HCT116 (cell line): ENCODE measurements around the gene AIFM1. TPM values are rescaled to one million over a fixed set of nuclear protein-coding genes. Genes with fewer than 3 reads are reported as not detected.

ENCODE experiments used
- ATAC-seq: fragments of 200-7000 bp; cut with Tn5 transposase; 2 replicates; pipeline ENCODE4 v1.9.1; 2020; ENCODE audit warnings: mild to moderate bottlenecking, moderate library complexity
- Bru-seq: library from RNA; stranded (reverse); fragments of 400-500 nt; gene quantifications from one replicate; lab custom pipeline; 2021; lab: Mats Ljungman, UMichigan
- BruChase-seq, 2 experiments: library from RNA; stranded (reverse); fragments of 400-500 nt; gene quantifications; one replicate each; lab custom pipeline; 2021; lab: Mats Ljungman, UMichigan
- BruUV-seq: library from RNA; stranded (reverse); fragments of 400-500 nt; replicated peaks from 2 replicates; lab custom pipeline; 2021; lab: Mats Ljungman, UMichigan
- CTCF ChIA-PET: fragments of 300-600 bp; sonication (Branson Sonifier 250); formaldehyde crosslinking; loops from one replicate; lab custom pipeline; 2021; ENCODE audit warnings: antibody characterized with exemption; lab: Charles Lee
- POLR2A ChIA-PET: fragments of 300-600, 350-600 bp; sonication (Branson Sonifier 250); formaldehyde crosslinking; loops from one replicate; lab custom pipeline; 2021; ENCODE audit warnings: antibody characterized with exemption; lab: Charles Lee
- RAD21 ChIA-PET, 2 experiments: fragments of 300-600 bp; sonication (Branson Sonifier 250); formaldehyde crosslinking; loops; one replicate each; lab custom pipeline; 2023; ENCODE audit warnings: low total read pairs in 2 of 2; ENCODE audit not compliant: uncharacterized antibody in 2 of 2, unreplicated experiment in 2 of 2, low non-redundant PET in 1 of 2; lab: Charles Lee
- DNase-seq: peaks from one replicate; pipeline ENCODE4 v3.0.0-alpha.2; 2010; ENCODE audit warnings: low read depth, low spot score
- H2AFZ ChIP-seq: fragments of 200-600 bp; shearing (Covaris generic), sonication (generic); 2 replicates; pipeline ENCODE4 v1.6.1; 2017; ENCODE audit warnings: low read depth, mixed run types, mixed read lengths, antibody characterized with exemption, low read length; ENCODE audit not compliant: poor library complexity, severe bottlenecking
- H3K27ac ChIP-seq: 2 replicates; pipeline ENCODE4 v1.5.1; 2012; ENCODE audit warnings: low read depth, low read length
- H3K27me3 ChIP-seq: fragments of 200-600 bp; sonication (generic); 2 replicates; pipeline ENCODE4 v1.6.1; 2016; ENCODE audit warnings: mixed run types, low read length, mixed read lengths; ENCODE audit not compliant: insufficient read depth
- H3K36me3 ChIP-seq, 2 experiments: fragments of 200-500 bp in 1 of 2; fragments of 200-600 bp in 1 of 2; sonication (Bioruptor generic) in 1 of 2; sonication (generic) in 1 of 2; 2 replicates each; pipeline versions ENCODE4 v1.5.1 to v1.6.1; 2014 to 2016; ENCODE audit warnings: low read length in 2 of 2, inconsistent platforms in 1 of 2, mixed read lengths in 1 of 2, mixed run types in 1 of 2; ENCODE audit not compliant: insufficient read depth in 2 of 2, control insufficient read depth in 1 of 2
- H3K4me1 ChIP-seq, 2 experiments: fragments of 200-600 bp in 1 of 2; sonication (generic) in 1 of 2; 2 replicates each; pipeline versions ENCODE4 v1.5.1 to v1.6.1; 2012 to 2017; ENCODE audit warnings: low read length in 2 of 2, inconsistent platforms in 1 of 2, mild to moderate bottlenecking in 1 of 2, mixed read lengths in 1 of 2, mixed run types in 1 of 2, moderate library complexity in 1 of 2; ENCODE audit not compliant: insufficient read depth in 2 of 2, control insufficient read depth in 1 of 2
- H3K4me2 ChIP-seq: fragments of 200-600 bp; sonication (generic); 2 replicates; pipeline ENCODE4 v1.6.1; 2017; ENCODE audit warnings: mixed run types, low read length, mixed read lengths
- H3K4me3 ChIP-seq, 2 experiments: fragments of 200-600 bp in 1 of 2; sonication (generic) in 1 of 2; replicated peaks in 1 of 2; 2 replicates each; pipeline ENCODE4 v1.5.1; 2011 to 2016; ENCODE audit warnings: low read length in 2 of 2, control low read depth in 1 of 2, low read depth in 1 of 2, mild to moderate bottlenecking in 1 of 2, mixed read lengths in 1 of 2, mixed run types in 1 of 2
- H3K79me2 ChIP-seq: fragments of 200-600 bp; sonication (generic); 2 replicates; pipeline ENCODE4 v1.6.1; 2017; ENCODE audit warnings: mild to moderate bottlenecking, mixed run types, low read length, moderate library complexity, mixed read lengths; ENCODE audit not compliant: insufficient read depth
- H3K9ac ChIP-seq: fragments of 200-600 bp; sonication (generic); 2 replicates; pipeline ENCODE4 v1.6.1; 2016; ENCODE audit warnings: low read length, mixed read lengths
- H3K9me2 ChIP-seq: fragments of 200-600 bp; sonication (generic), shearing (Covaris generic); 2 replicates; pipeline ENCODE4 v1.6.1; 2017; ENCODE audit warnings: mixed run types, mild to moderate bottlenecking, moderate library complexity; ENCODE audit not compliant: insufficient read depth
- H3K9me3 ChIP-seq, 2 experiments: fragments of 200-500 bp in 1 of 2; fragments of 200-600 bp in 1 of 2; sonication (Bioruptor generic) in 1 of 2; sonication (generic) in 1 of 2; 2 replicates each; pipeline ENCODE4 v1.6.1; 2014 to 2017; ENCODE audit warnings: low read length in 2 of 2, mixed read lengths in 2 of 2, inconsistent platforms in 1 of 2, low read depth in 1 of 2, mild to moderate bottlenecking in 1 of 2, mixed run types in 1 of 2, moderate library complexity in 1 of 2; ENCODE audit not compliant: control insufficient read depth in 1 of 2, insufficient read depth in 1 of 2
- H4K20me1 ChIP-seq: fragments of 200-600 bp; sonication (generic), shearing (Covaris generic); 2 replicates; pipeline ENCODE4 v1.6.1; 2017; ENCODE audit warnings: mixed run types, mild to moderate bottlenecking, moderate library complexity; ENCODE audit not compliant: insufficient read depth
- EZH2 ChIP-seq: fragments of 200-600 bp; sonication (generic); IDR thresholded peaks from 2 replicates; pipeline ENCODE4 v1.6.1; 2017; ENCODE audit warnings: antibody characterized with exemption, mixed run types
- EZH2phosphoT487 ChIP-seq: fragments of 200-600 bp; IDR thresholded peaks from 2 replicates; pipeline ENCODE4 v1.6.1; 2018; ENCODE audit warnings: antibody characterized with exemption, borderline replicate concordance
- FOSL1 ChIP-seq: IDR thresholded peaks from 2 replicates; pipeline ENCODE4 v1.6.1; 2012; ENCODE audit warnings: low read depth
- MAX ChIP-seq: IDR thresholded peaks from 2 replicates; pipeline ENCODE4 v1.6.1; 2012
- POLR2A ChIP-seq: IDR thresholded peaks from 2 replicates; pipeline ENCODE4 v1.7.0; 2011; ENCODE audit warnings: borderline replicate concordance; ENCODE audit not compliant: insufficient read depth, insufficient read length; ENCODE audit errors: extremely low read depth
- POLR2AphosphoS5 ChIP-seq: IDR thresholded peaks from 2 replicates; pipeline ENCODE4 v1.6.1; 2011; ENCODE audit warnings: mild to moderate bottlenecking, low read depth, low read length, moderate library complexity
- SP1 ChIP-seq: IDR thresholded peaks from 2 replicates; pipeline ENCODE4 v1.6.1; 2012; ENCODE audit warnings: low read depth
- TCF7L2 ChIP-seq: IDR thresholded peaks from 2 replicates; pipeline ENCODE4 v1.7.0; 2011; ENCODE audit warnings: borderline replicate concordance, inconsistent platforms; ENCODE audit not compliant: insufficient read depth, insufficient read length; ENCODE audit errors: extremely low read depth
- YY1 ChIP-seq: IDR thresholded peaks from 2 replicates; pipeline ENCODE4 v1.6.1; 2011; ENCODE audit warnings: low read length, low read depth, moderate library complexity, mild to moderate bottlenecking; ENCODE audit not compliant: insufficient replicate concordance; ENCODE audit errors: extremely low read depth
- intact Hi-C: fragments of 100-400 bp; cut with micrococcal nuclease; formaldehyde crosslinking; loops from 2 replicates; pipeline ENCODE4 v1.10.0; 2022
- long read RNA-seq: library from polyadenylated mRNA; unstranded; transcript quantifications from one replicate; pipeline ENCODE4 v2.0.0, GENCODE V29; 2021; ENCODE audit not compliant: unreplicated experiment
- polyA plus RNA-seq: library from polyadenylated mRNA; unstranded; fragments of >200 nt; gene quantifications from 2 replicates; pipeline ENCODE4 v1.2.1, GENCODE V29; 2012; ENCODE audit warnings: missing spikeins
- total RNA-seq: library from RNA; stranded (reverse); gene quantifications from one replicate; pipeline ENCODE4 v1.2.1, GENCODE V29; 2021; ENCODE audit not compliant: unreplicated experiment

The AIFM1 gene
- total RNA-seq (50.0 TPM), Bru-seq, nascent RNA (percentile 58 among the genes with signal in this experiment), BruChase-seq, experiment 1, labeled RNA remaining after a 6-hour chase (percentile 73 among the genes with signal in this experiment), BruChase-seq, experiment 2, labeled RNA remaining after a 2-hour chase (percentile 68 among the genes with signal in this experiment)
- polyA plus RNA-seq = 21.9 and 27.3 TPM in 2 replicates
- long read RNA-seq, transcript AIFM1-201 (16 exons, 2,260 nt) = major isoform, 91 of 114 reads
- long read RNA-seq, partial matches to known transcripts = 13 of 114 reads
- long read RNA-seq, other reads (novel, unspliced or antisense) = 10 of 114 reads

GRCh38 chrX:130165703-130166502 lies at the start of gene AIFM1:
Gene AIFM1, minus strand, starts transcription at chrX:130165841. Its CDS starts 185 bp downstream, at chrX:130165656.
- POLR2A ChIA-PET = interaction anchor here (0.6 to 1.1 kb wide), 4 partner anchors 8 to 103 kb away, joined by 3 to 8 read pairs (median 4); partner anchors contain the start of gene ZNF280C
- H3K9me3 ChIP-seq = no peaks in the 10 kb centered on the region
- no peaks in the 10 kb centered on the region for H3K27me3 ChIP-seq
- peak within 1 kb of the TSS; percentile 15 for H2AFZ ChIP-seq
- H3K36me3 ChIP-seq = no peaks in the 10 kb centered on the region
- no TSS peak for BruUV-seq
- H3K4me3 ChIP-seq = peak within 1 kb of the TSS; percentile 71 to 73
- CTCF ChIA-PET = interaction anchor here (1.2 kb wide), 1 partner anchor 86 kb away, joined by 3 read pairs; no protein-coding TSS in a partner anchor
- peak; percentile 89 for DNase-seq
- peak within 1 kb of the TSS; percentile 93 for H3K4me2 ChIP-seq
- intact Hi-C loops = loop anchor here (1.0 kb wide), 1 partner anchor 56 kb away; the partner anchor contains the start of gene ELF4
- peaks cover 26% of the 10 kb centered on the region for H3K79me2 ChIP-seq
- H3K4me1 ChIP-seq = peaks cover 0 to 13% of the 10 kb centered on the region in 2 experiments; a peak in 1 of 4 replicates
- RAD21 ChIA-PET = no interaction called here
- no peaks in the 10 kb centered on the region for H3K9me2 ChIP-seq
- no peaks in the 10 kb centered on the region for H4K20me1 ChIP-seq
- H3K27ac ChIP-seq = peak within 1 kb of the TSS; percentile 67
- peak within 1 kb of the TSS; percentile 75 for H3K9ac ChIP-seq
- TF ChIP-seq EZH2 = no peak
- peak; percentile 4 for TF ChIP-seq TCF7L2
- peak; percentile 62 for TF ChIP-seq POLR2AphosphoS5
- TF ChIP-seq YY1 = peak; percentile 62
- TF ChIP-seq FOSL1 = no peak
- TF ChIP-seq POLR2A = peak; percentile 66
- TF ChIP-seq SP1 = no peak
- TF ChIP-seq MAX = no peak
- TF ChIP-seq EZH2phosphoT487 = no peak
- ATAC-seq = peak; percentile 94
